Measurements from ENCODE around the gene PCDHGA10.
"Not testable (repeated sequence)": the region's sequence is repeated elsewhere in the genome, so short reads cannot be mapped to it uniquely, and the experiment has no call there.

Gene PCDHGA10

DNA sequence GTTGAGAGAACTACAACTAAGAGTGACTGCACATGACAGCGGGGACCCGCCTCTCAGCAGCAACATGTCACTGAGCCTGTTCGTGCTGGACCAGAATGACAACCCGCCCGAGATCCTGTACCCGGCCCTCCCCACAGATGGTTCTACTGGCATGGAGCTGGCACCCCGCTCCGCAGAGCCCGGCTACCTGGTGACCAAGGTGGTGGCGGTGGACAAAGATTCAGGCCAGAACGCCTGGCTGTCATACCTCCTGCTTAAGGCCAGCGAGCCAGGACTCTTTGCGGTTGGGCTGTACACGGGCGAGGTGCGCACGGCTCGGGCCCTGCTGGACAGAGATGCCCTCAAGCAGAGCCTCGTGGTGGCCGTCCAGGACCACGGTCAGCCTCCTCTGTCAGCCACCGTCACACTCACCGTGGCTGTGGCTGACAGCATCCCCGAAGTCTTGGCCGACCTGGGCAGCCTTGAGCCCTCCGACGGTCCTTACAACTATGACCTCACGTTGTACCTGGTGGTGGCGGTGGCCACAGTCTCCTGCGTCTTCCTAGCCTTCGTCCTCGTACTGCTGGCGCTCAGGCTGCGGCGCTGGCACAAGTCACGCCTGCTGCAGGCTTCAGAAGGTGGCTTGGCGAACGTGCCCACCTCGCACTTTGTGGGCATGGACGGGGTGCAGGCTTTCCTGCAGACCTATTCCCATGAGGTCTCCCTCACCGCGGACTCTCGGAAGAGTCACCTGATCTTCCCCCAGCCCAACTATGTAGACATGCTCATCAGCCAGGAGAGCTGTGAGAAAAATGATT is 28.1 kb upstream of the PCDHGA10 start:
- TF ChIP-seq REST (IDR thresholded peaks at IDR 0.05; ENCODE audit: insufficient read depth in 1 of 2, low read depth in 2 of 2, low read length in 2 of 2) (no peak), TAF1 (IDR thresholded peaks at IDR 0.05; ENCODE audit: borderline replicate concordance, insufficient read depth, low read length) (no peak), FOXP2 (optimal IDR thresholded peaks at IDR 0.05; ENCODE audit: borderline replicate concordance, extremely low read depth, extremely low read length, insufficient read depth) (no peak), POLR2AphosphoS5 (IDR thresholded peaks at IDR 0.05; ENCODE audit: low read depth, low read length) (no peak), SIN3A (IDR thresholded peaks at IDR 0.05; ENCODE audit: borderline replicate concordance, insufficient read depth, low read length) (no peak)

DNA sequence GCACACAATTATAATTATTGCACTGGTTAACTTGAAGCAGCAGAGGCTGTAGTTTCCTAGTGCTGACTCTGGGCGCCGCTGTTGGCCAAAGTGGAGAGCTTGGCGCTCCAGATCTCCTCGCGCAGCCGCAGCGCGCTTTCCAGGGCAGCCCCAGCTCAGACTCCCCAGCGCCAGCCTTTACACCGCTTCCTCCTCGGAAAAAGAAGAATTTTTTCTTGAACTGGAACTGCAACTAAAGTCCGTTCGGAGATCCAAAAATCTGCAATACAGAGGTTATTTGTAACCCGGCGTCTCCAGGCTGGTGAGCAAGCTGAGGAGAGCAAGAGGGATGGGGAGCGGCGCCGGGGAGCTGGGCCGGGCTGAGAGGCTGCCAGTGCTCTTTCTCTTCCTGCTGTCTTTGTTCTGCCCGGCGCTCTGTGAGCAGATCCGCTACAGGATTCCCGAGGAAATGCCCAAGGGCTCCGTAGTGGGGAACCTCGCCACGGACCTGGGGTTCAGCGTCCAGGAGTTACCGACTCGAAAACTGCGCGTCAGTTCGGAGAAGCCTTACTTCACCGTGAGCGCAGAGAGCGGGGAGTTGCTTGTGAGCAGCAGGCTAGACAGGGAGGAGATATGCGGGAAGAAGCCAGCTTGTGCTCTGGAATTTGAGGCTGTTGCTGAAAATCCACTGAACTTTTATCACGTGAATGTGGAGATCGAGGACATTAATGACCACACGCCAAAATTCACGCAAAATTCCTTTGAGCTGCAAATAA is 25.1 kb upstream of the PCDHGA10 start, which contains the start of gene PCDHGB4:
Gene PCDHGB4 (plus strand): TSS at position 142 of the 755 bp plus-strand sequence. CDS start 187 bp downstream, at position 329.
- not testable (repeated sequence) for TF ChIP-seq SIN3A (IDR thresholded peaks at IDR 0.05; ENCODE audit: borderline replicate concordance, insufficient read depth, low read length); FOXP2 (optimal IDR thresholded peaks at IDR 0.05; ENCODE audit: borderline replicate concordance, extremely low read depth, extremely low read length, insufficient read depth); TAF1 (IDR thresholded peaks at IDR 0.05; ENCODE audit: borderline replicate concordance, insufficient read depth, low read length)

DNA sequence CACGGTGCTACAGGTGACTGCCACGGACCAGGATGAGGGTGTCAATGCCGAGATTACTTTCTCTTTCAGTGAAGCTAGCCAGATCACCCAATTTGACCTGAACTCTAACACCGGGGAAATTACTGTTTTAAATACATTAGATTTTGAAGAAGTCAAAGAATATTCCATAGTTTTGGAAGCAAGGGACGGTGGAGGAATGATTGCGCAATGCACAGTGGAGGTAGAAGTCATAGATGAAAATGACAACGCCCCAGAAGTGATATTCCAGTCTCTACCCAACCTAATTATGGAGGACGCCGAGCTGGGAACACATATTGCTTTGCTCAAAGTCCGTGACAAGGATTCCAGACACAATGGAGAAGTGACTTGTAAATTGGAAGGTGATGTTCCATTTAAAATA is 24.1 kb upstream of the PCDHGA10 start:
- TF ChIP-seq FOXP2 (optimal IDR thresholded peaks at IDR 0.05; ENCODE audit: borderline replicate concordance, extremely low read depth, extremely low read length, insufficient read depth) = no peak
- TF ChIP-seq POLR2AphosphoS5 (IDR thresholded peaks at IDR 0.05; ENCODE audit: low read depth, low read length) = no peak
- TF ChIP-seq TAF1 (IDR thresholded peaks at IDR 0.05; ENCODE audit: borderline replicate concordance, insufficient read depth, low read length) = no peak
- no peak for TF ChIP-seq SIN3A (IDR thresholded peaks at IDR 0.05; ENCODE audit: borderline replicate concordance, insufficient read depth, low read length)
- no peak for TF ChIP-seq REST (IDR thresholded peaks at IDR 0.05; ENCODE audit: insufficient read depth in 1 of 2, low read depth in 2 of 2, low read length in 2 of 2)

GRCh38 chr5:141389153-141390042 is 23.4 kb upstream of the PCDHGA10 start:
- TF ChIP-seq POLR2AphosphoS5 (IDR thresholded peaks at IDR 0.05; ENCODE audit: low read depth, low read length) (no peak), SIN3A (IDR thresholded peaks at IDR 0.05; ENCODE audit: borderline replicate concordance, insufficient read depth, low read length) (no peak), FOXP2 (optimal IDR thresholded peaks at IDR 0.05; ENCODE audit: borderline replicate concordance, extremely low read depth, extremely low read length, insufficient read depth) (no peak), TAF1 (IDR thresholded peaks at IDR 0.05; ENCODE audit: borderline replicate concordance, insufficient read depth, low read length) (no peak), REST (IDR thresholded peaks at IDR 0.05; ENCODE audit: insufficient read depth in 1 of 2, low read depth in 2 of 2, low read length in 2 of 2) (no peak)

Measured in PFSK-1 (cell line).